HG02588 (cell line): ENCODE measurements around the gene LRCH3.

Experiments used
- ATAC-seq: cut with Tn5 transposase; IDR thresholded peaks from one replicate; pipeline ENCODE4 v1.9.1; 2021; ENCODE audit warnings: mild to moderate bottlenecking, moderate library complexity; ENCODE audit not compliant: unreplicated experiment

Gene LRCH3

DNA sequence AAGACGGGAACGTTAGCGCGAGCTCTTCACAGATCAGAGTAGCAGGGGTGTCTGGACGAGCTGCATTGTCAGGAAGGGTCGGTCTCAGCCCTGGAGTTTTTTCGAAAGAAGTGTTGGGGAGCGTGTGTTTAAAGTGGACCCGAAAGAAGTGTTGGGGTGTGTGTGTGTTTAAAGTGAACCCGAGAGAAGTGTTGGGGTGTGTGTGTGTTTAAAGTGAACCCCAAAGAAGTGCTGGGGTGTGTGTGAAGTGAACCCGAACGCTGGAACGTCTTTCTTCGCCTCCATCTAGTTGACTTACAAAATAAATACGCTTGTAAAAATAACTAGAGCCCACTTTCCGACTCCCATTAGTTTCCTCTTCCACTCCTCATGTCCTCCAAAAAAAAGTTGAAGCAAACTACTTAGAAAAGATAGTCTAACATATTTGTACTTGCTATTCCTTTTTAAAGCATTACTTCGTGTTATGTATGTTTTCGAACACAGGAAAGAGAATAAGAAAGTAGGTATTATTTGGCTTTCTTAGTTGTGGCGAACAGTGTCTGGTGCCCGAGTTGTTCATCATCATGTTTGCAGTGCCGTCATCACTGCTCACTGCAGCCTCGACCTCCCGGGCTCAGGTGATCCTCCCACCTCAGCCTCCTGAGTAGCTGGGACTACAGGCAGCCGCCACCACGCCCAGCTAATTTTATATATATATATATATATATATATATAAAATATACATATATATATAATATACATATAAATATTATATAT, 1.0 kb downstream of the LRCH3 start:
- peak; percentile 15 for ATAC-seq

DNA sequence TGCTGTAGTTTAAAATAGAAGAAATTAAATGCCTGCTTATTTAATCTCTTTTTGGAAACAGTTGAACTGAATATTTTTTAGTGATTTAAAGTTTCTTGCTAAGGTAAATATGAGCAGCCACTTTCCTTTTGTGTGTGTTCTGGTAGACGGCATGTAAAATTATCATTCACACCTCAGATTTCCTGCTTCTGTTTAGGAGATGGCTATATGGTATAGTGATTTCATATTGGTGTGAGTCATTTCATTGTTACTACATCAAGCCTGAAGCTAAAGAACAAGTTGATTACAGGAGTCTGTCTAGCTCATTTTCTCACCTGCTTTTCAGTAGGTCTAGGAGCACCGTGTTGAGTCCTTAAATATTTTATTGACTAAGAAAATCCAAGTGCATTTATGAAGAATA, 2.2 kb downstream of the LRCH3 start:
- ATAC-seq = no peak

DNA sequence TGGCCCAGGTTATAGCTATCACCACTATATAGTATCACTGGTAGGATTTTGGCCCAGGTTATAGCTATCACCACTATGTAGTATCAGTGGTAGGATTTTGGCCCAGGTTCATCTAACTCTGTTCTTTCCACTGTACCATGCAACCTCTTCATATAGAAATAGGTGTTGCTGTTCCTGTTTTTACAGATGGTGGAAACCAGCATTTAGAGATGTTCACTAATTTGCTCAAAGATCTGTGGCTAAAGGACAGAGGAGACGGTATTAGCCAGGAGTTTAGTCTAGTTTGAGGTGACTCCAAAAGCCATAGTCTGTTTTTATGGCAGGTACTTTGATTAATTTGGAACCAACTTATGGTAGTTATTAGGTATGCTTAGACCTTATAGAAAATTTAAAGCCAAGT, 3.1 kb downstream of the LRCH3 start:
- no peak for ATAC-seq

GRCh38 chr3:197795200-197795599, 4.1 kb downstream of the LRCH3 start:
- ATAC-seq = no peak

- ATAC-seq = no peak
Measured at GRCh38 chr3:197796087-197796486, 5.0 kb downstream of the LRCH3 start.

DNA sequence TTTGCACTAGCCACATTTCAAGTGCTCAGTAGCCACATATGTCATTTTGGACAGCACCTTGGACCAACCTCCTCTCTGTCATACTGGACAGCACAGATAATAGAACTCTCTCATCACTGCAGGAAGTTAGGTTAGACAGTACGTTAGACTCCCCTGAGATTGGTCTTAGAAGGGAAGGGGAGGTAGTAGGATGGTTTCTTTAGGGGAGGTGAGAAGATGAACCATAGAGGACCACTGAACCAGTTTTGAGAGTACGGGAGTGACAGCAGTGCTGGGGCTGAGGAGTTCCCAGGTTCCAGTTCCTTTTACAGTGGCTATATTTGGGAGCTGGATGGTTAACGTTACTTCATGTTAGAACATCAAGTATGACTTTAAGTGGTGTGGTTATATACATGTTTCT, 7.8 kb downstream of the LRCH3 start:
- no peak for ATAC-seq

- ATAC-seq = no peak
Measured at GRCh38 chr3:197800379-197800778, 9.3 kb downstream of the LRCH3 start.

DNA sequence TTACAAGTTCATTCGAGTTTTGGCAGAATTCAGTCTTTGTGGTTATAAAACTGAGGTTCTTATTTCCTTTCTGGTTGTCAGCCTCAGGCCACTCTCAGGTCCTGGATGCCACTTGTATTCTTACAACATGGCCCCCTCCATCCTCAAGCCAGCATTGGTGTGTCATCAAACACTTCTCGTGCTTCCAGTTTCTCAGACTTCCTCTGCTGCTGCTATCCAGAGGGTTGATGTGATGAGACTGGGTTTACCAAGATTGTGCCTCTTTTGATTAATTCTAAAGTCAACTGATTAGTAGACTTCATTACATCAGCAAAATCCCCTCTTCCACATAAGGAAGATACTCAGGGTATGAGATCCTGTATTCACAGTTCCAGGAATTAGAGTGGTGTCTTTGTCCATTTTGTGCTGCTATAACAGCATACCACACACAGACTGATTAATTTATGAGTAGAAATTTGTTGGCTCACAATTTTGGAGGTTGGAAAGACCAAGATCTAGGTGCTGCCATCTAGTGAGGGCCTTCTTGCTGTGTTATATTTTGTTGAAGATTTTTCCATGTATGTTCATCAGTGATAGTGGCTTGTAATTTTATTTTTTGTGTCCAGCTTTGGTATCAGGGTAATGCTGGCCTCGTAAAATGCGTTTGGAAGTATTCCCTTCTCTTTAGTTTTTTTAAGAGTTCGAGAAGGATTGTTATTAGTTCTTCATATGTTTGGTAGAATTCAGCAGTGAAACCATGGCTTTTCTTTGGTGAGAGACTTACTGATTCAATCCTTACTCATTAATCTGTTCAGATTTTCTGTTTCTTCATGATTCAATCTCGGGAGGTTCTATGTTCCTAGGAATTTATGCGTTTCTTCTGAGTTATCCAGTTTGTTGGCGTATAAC, 11.1 kb downstream of the LRCH3 start:
- ATAC-seq = no peak

GRCh38 chr3:197802779-197803459, 11.9 kb downstream of the LRCH3 start:
- no peak for ATAC-seq

DNA sequence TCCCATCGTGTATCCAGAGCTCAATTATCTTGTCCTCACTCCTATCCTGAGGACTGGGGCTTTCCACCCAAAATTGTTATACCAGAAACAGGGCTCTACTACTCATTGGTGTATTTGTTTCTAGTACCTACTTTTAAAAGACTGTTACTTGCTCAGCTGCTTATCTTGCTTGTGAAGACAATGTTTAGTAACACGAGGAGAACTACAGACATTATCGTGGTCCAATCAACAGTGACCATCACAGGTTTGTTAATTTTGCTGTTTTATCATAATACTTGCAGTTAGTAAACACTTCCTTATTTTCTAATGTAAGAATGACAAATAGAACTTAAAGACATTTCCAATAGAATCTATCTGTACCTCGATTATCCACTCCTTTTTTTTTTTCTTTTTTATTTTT, 13.5 kb downstream of the LRCH3 start:
- ATAC-seq = no peak

DNA sequence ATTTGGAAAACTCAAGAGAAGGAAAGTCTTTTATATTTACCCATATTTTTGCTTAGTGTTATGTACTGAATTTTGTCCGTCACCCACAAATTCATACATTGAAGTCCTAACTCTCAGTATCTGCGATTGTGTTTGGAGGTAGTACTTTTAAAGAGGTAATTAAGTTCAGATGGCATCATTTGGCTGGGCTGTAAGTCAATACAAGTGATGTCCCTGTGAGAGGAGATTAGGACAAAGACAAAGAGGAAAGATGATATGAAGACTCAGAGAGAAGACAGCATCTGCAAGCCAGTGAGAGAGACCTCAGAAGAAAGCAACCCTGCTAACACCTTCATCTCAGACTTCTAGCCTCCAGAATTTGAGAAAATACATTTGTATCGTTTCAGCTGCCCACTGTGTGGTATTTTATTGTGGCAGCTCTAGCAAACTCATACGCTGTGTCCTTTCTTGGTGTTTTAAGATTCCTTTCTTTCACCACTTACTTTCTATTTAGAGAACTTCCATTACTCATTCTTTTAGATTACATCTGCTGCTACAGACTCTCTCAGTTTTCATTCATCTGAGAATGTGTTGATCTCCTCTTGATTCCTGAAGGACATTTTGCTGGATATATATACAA, 17.0 kb downstream of the LRCH3 start:
- ATAC-seq = no peak

- ATAC-seq = no peak
Measured at GRCh38 chr3:197809356-197810020, 18.4 kb downstream of the LRCH3 start.

- ATAC-seq = no peak
Measured at GRCh38 chr3:197810901-197811300, 19.8 kb downstream of the LRCH3 start.

DNA sequence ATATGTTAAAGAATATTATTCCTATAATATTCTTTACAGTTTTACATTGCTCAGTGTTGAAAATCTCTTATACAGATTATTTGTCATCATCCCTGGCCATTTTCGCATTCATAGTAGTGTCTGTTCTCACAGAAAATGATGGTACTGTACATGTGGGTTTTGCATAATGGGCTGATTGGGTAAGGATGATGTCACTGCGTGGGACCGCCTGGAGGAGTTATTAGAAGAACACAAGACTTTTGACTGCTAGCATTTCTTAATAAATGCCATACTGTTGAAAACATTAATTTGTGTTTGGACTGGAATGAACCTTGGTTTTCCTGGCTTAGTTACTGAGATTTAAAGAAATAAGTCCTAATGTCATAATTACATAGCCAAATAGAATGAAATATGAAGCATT, 20.3 kb downstream of the LRCH3 start:
- ATAC-seq = no peak

DNA sequence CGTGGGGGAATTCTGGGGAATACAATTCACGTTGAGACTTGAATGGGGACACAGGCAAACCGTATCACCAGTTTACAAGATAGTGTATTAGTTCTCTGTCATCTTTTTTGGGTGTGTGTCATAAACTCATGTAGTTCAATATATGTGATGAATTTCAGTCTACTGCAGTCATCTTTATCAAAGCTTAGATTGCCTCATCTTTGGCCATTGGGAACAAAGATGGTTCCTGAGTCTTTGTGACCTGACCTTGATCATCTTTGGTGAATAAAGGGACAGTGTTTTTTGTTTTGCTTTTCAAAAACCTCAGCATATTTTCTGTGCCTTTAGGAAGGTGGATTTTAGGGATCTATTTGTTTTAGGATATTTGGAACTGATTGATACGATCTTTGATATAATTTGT, 23.3 kb downstream of the LRCH3 start:
- no peak for ATAC-seq

DNA sequence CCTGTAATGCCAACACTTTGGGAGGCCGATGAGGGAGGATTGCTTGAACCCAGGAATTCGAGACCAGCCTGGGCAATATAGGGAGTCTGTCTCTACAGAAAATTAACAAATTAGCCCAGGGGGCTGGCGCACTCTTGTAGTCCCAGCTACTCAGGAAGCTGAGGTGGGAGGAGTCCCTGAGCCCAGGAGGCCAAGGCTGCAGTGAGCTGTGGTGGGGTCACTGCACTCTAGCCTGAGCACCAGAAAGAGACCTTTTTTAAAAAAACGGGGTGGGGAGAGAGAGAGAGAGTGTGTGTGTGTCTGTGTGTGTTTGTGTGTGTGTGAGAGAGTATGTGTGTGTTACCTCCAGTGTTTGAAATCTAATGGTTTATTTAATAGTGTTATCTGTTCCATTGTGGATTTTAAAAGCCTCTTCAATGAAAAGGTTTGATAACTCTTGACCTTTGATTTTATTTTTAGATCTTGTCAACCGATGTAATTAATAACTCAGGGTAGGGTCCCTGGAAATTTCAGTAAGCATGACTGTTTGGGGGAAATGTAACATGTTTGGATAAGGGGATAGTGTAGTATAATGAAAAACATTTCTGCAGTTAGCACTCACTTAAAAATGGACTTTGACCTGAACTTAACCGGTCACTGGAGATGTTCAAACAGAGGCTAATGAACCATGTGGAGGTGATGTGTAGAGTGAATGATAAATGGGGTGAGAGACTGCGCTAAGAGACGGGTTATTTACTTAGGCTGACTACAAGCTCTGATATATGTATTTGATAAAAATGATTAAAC, 29.7 kb downstream of the LRCH3 start:
- no peak for ATAC-seq

GRCh38 chr3:197829397-197830045, 38.5 kb downstream of the LRCH3 start:
- no peak for ATAC-seq

GRCh38 chr3:197830308-197830966, 39.4 kb downstream of the LRCH3 start:
- ATAC-seq = no peak

GRCh38 chr3:197830967-197831313, 39.9 kb downstream of the LRCH3 start:
- ATAC-seq = no peak
